HepG2 (cell line): ENCODE data around the gene LRRC8D.

ENCODE experiments used
- IRF2 ChIP-seq: IDR thresholded peaks from 2 replicates; pipeline ENCODE4 v1.6.1; 2018; ENCODE audit warnings: missing genetic modification reagents, missing compliant biosample characterization
- ZNF777 ChIP-seq: sonication (generic); formaldehyde crosslinking; IDR thresholded peaks from 2 replicates; pipeline ENCODE4 v1.4.0; 2020; ENCODE audit warnings: missing genetic modification reagents
- ZNF800 ChIP-seq: sonication (generic); formaldehyde crosslinking; IDR thresholded peaks from 2 replicates; pipeline ENCODE4 v1.4.0; 2020; ENCODE audit warnings: missing genetic modification reagents

- no peak for TF ChIP-seq ZNF800 (CRISPR knock-in tag)
- no peak for TF ChIP-seq IRF2 (CRISPR knock-in tag)
- TF ChIP-seq ZNF777 (CRISPR knock-in tag) = no peak
These were observed 39.2 kb upstream of the LRRC8D start for GRCh38 chr1:89781494-89782126.
